Smooth muscle cell (in vitro differentiated cells): ENCODE measurements around the gene INPP5J. TPM values are rescaled to one million over a fixed set of nuclear protein-coding genes. Genes with fewer than 3 reads are reported as not detected.
A peak's percentile ranks its signal among the peaks of the same experiment; 100 is the strongest.

ENCODE experiments used
- DNase-seq: peaks from one replicate; lab custom pipeline; 2025; ENCODE audit not compliant: unreplicated experiment; lab: John Stamatoyannopoulos, UW
- H2AFZ ChIP-seq: fragments of 200-600 bp; sonication (generic); 2 replicates; pipeline ENCODE4 v1.6.0; 2016; ENCODE audit warnings: antibody characterized with exemption, low read depth, mild to moderate bottlenecking
- H3F3A ChIP-seq: fragments of 200-600 bp; sonication (generic); 2 replicates; pipeline ENCODE4 v1.6.0; 2017; ENCODE audit warnings: antibody characterized with exemption, low read depth
- H3K27ac ChIP-seq: fragments of 200-600 bp; sonication (generic); 2 replicates; pipeline ENCODE4 v1.5.1; 2016; ENCODE audit warnings: low read depth, mild to moderate bottlenecking
- H3K27me3 ChIP-seq: fragments of 200-600 bp; sonication (generic); 2 replicates; pipeline ENCODE4 v1.6.1; 2016; ENCODE audit warnings: low read depth, mild to moderate bottlenecking
- H3K36me3 ChIP-seq: fragments of 200-600 bp; sonication (generic); 2 replicates; pipeline ENCODE4 v1.5.1; 2016; ENCODE audit warnings: low read depth
- H3K4me1 ChIP-seq: fragments of 200-600 bp; sonication (generic); 2 replicates; pipeline ENCODE4 v1.5.1; 2016; ENCODE audit warnings: low read depth
- H3K4me2 ChIP-seq: fragments of 200-600 bp; sonication (generic); 2 replicates; pipeline ENCODE4 v1.6.0; 2016; ENCODE audit warnings: mild to moderate bottlenecking
- H3K4me3 ChIP-seq: fragments of 200-600 bp; sonication (generic); 2 replicates; pipeline ENCODE4 v1.5.1; 2016; ENCODE audit warnings: mild to moderate bottlenecking
- H3K79me2 ChIP-seq: fragments of 200-600 bp; sonication (generic); 2 replicates; pipeline ENCODE4 v1.6.0; 2016; ENCODE audit warnings: low read depth, mild to moderate bottlenecking
- H3K9ac ChIP-seq: fragments of 200-600 bp; sonication (generic); 2 replicates; pipeline ENCODE4 v1.6.0; 2016; ENCODE audit warnings: low read depth
- H3K9me3 ChIP-seq: fragments of 200-600 bp; sonication (generic); replicated peaks from 2 replicates; pipeline ENCODE4 v1.5.1; 2016; ENCODE audit warnings: low read depth
- H4K20me1 ChIP-seq: fragments of 200-600 bp; sonication (generic); 2 replicates; pipeline ENCODE4 v1.6.0; 2016; ENCODE audit warnings: low read depth
- CTCF ChIP-seq: fragments of 200-600 bp; sonication (generic); IDR thresholded peaks from 2 replicates; pipeline ENCODE4 v1.5.1; 2017; ENCODE audit warnings: borderline replicate concordance, mild to moderate bottlenecking, antibody characterized with exemption; ENCODE audit not compliant: insufficient read depth, poor library complexity, severe bottlenecking
- WGBS: methylation state at CpG from one replicate; pipeline ENCODE4 v1.1.7; 2016; ENCODE audit warnings: low lambda C conversion rate; 5-methylcytosine and 5-hydroxymethylcytosine counted together
- polyA plus RNA-seq: library from polyadenylated mRNA; unstranded; fragments of >200 nt; fragmentation: Nextera tagmentation; extraction: Ambion mirVana; gene quantifications from 2 replicates; pipeline ENCODE4 v1.2.1, GENCODE V29; 2016
- total RNA-seq: library from RNA; depleted of rRNA; stranded (reverse); fragments of >200 nt; gene quantifications from 2 replicates; pipeline ENCODE4 v1.2.3, GENCODE V29; 2014

INPP5J gene
- total and polyA plus RNA-seq, 2 experiments from 2014 or later: 0.66 to 1.2 TPM

DNA sequence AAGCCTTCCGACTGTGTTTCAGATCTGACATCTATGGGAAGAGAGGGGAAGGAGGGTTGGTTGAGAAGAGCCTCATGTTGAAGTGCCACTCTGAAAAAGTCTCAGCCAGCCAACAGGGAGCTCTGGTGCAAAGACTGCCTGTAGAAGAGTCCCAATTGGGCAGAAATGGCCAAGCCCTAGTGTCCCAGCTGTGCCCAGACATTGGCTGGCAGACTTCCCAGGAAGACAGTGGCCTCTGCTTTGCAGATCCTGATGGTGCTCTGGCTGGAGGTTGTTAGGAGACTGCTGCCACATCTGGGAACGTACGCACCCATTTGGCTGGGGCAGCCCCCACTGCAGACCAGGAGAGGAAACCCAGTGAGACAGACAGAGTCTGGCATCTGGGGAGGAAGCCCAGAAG, 20.8 kb downstream of the INPP5J start:
- TF ChIP-seq CTCF: no peak
- H2AFZ ChIP-seq: no peak overlapping the region

DNA sequence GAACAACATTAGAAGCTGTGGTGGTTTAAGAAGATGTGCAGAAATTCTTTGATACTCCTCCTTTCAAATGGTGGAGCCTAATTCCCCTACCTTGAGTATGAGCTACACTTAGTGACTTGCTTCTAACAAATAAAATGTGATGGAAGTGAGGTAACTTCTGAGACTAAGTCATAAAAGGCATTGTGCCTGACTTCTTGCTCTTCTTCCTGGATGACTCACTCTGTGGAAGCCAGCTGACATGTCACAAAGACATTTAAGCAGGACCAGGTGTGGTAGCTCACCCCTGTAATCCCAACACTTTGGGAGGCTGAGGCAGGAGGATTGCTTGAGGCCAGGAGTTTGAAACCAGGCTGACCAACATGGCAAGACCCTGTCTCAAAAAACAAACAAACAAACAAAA, 21.5 kb downstream of the INPP5J start:
- H3K4me2 ChIP-seq: no peak overlapping the region
- H3K4me1 ChIP-seq: peaks cover 6% of the 10 kb centered on the region
- no peaks in the 10 kb centered on the region for H3K36me3 ChIP-seq
- H3K27ac ChIP-seq: no peak overlapping the region
- no peaks in the 10 kb centered on the region for H3K79me2 ChIP-seq
- H3K9me3 ChIP-seq: no peaks in the 10 kb centered on the region
- DNase-seq: no peak
- peaks cover 18% of the 10 kb centered on the region for H3K27me3 ChIP-seq
- TF ChIP-seq CTCF: no peak
- H3F3A ChIP-seq: no peaks in the 10 kb centered on the region
- no peaks in the 10 kb centered on the region for H4K20me1 ChIP-seq
- H3K9ac ChIP-seq: no peak overlapping the region
- no peak overlapping the region for H2AFZ ChIP-seq
- no peak overlapping the region for H3K4me3 ChIP-seq

More for the DNA sequence above, 20.8 kb downstream of the INPP5J start:
- H3K27me3 ChIP-seq: peaks cover 25% of the 10 kb centered on the region
- no peaks in the 10 kb centered on the region for H4K20me1 ChIP-seq
- no peak overlapping the region for H3K4me3 ChIP-seq
- H3K4me1 ChIP-seq: peaks cover 6% of the 10 kb centered on the region
- no peak overlapping the region for H3K27ac ChIP-seq
- no peak for DNase-seq
- 72% methylated on average over 3 of the region's 3 CpGs for WGBS
- no peaks in the 10 kb centered on the region for H3K36me3 ChIP-seq
- no peaks in the 10 kb centered on the region for H3F3A ChIP-seq
- H3K9me3 ChIP-seq: no peaks in the 10 kb centered on the region
- H3K79me2 ChIP-seq: no peaks in the 10 kb centered on the region
- H3K9ac ChIP-seq: no peak overlapping the region
- no peak overlapping the region for H3K4me2 ChIP-seq

DNA sequence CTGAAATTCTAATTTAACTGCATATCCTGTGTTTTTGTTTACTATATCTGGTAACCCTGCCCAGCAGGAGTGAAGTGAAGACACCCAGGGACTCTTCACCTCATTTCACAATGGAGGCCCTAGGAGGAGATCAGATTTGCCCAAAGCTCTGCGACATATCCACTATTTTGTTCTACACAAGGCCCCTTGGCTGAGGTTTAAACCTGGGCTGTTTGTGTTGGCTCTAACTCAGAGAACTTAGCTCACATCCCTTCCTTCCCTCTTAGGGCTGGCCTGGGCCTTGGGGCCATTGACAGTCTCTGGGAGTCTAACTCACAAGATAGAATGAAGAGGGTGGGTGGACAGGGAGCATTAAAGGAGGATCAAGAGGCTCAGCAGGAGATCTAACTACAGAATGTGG, 25.7 kb downstream of the INPP5J start:
- WGBS: 78% methylated on average over 1 of the region's 1 CpG
- Histone ChIP-seq H3K27me3 (no peaks in the 10 kb centered on the region), H3K9ac (no peak overlapping the region), H3K36me3 (no peaks in the 10 kb centered on the region), H3K9me3 (no peaks in the 10 kb centered on the region), H3F3A (no peaks in the 10 kb centered on the region), H3K4me2 (peak overlapping the region; percentile 46), H4K20me1 (no peaks in the 10 kb centered on the region), H3K4me3 (no peak overlapping the region), H2AFZ (peak overlapping the region; percentile 82), H3K27ac (peak overlapping the region; percentile 55), H3K4me1 (no peaks in the 10 kb centered on the region), H3K79me2 (no peaks in the 10 kb centered on the region)
- TF ChIP-seq CTCF: no peak
- no peak for DNase-seq

GRCh38 chr22:31148953-31149627, 26.3 kb downstream of the INPP5J start:
- no peaks in the 10 kb centered on the region for H4K20me1 ChIP-seq
- H3K79me2 ChIP-seq: no peaks in the 10 kb centered on the region
- peak; percentile 76 for TF ChIP-seq CTCF
- 17% methylated on average over 5 of the region's 5 CpGs for WGBS
- no peaks in the 10 kb centered on the region for H3F3A ChIP-seq
- peak overlapping the region; percentile 55 for H3K27ac ChIP-seq
- peak overlapping the region; percentile 46 for H3K4me2 ChIP-seq
- no peaks in the 10 kb centered on the region for H3K4me1 ChIP-seq
- peak; percentile 12 for DNase-seq
- H3K9me3 ChIP-seq: no peaks in the 10 kb centered on the region
- H3K4me3 ChIP-seq: no peak overlapping the region
- no peaks in the 10 kb centered on the region for H3K36me3 ChIP-seq
- H3K9ac ChIP-seq: no peak overlapping the region
- peak overlapping the region; percentile 82 for H2AFZ ChIP-seq
- no peaks in the 10 kb centered on the region for H3K27me3 ChIP-seq
